Activated T-cell treated with anti-CD3 and anti-CD28 coated beads, Interleukin-2, amount 50 U/mL, for 1 hour (primary cell): ENCODE results near the gene ZCCHC24.
A peak's percentile ranks its signal among the peaks of the same experiment; 100 is the strongest.

Experiments
- DNase-seq: peaks from one replicate; pipeline ENCODE4 v3.0.0-alpha.2; 2020

Gene ZCCHC24

GRCh38 chr10:79445977-79446757 is 743 bp upstream of the ZCCHC24 start:
- peak; percentile 45 for DNase-seq

- peak; percentile 62 for DNase-seq
Observed at GRCh38 chr10:79444199-79445119, 965 bp downstream of the ZCCHC24 start.

GRCh38 chr10:79443338-79444198 is 1.9 kb downstream of the ZCCHC24 start:
- DNase-seq, result no peak

- no peak for DNase-seq
Observed at GRCh38 chr10:79442171-79443040, 3.0 kb downstream of the ZCCHC24 start.

GRCh38 chr10:79441433-79441832 is 4.0 kb downstream of the ZCCHC24 start:
- DNase-seq, result no peak

GRCh38 chr10:79440281-79440680 is 5.1 kb downstream of the ZCCHC24 start:
- no peak for DNase-seq

GRCh38 chr10:79438699-79439085 is 6.7 kb downstream of the ZCCHC24 start:
- DNase-seq, result no peak

- no peak for DNase-seq
Observed at GRCh38 chr10:79438021-79438698, 7.3 kb downstream of the ZCCHC24 start.

- no peak for DNase-seq
Observed at GRCh38 chr10:79437111-79437814, 8.2 kb downstream of the ZCCHC24 start.

GRCh38 chr10:79436850-79437103 is 8.6 kb downstream of the ZCCHC24 start:
- DNase-seq, result no peak

- no peak for DNase-seq
Observed at GRCh38 chr10:79436066-79436849, 9.2 kb downstream of the ZCCHC24 start.

- no peak for DNase-seq
Observed at GRCh38 chr10:79435271-79436065, 10.0 kb downstream of the ZCCHC24 start.

- DNase-seq, result no peak
Observed at GRCh38 chr10:79434821-79435251, 10.6 kb downstream of the ZCCHC24 start.

- DNase-seq, result no peak
Observed at GRCh38 chr10:79434223-79434687, 11.2 kb downstream of the ZCCHC24 start.

- no peak for DNase-seq
Observed at GRCh38 chr10:79433324-79434222, 11.9 kb downstream of the ZCCHC24 start.

- no peak for DNase-seq
Observed at GRCh38 chr10:79431891-79432831, 13.3 kb downstream of the ZCCHC24 start.

GRCh38 chr10:79431428-79431827 is 14.0 kb downstream of the ZCCHC24 start:
- DNase-seq, result no peak
